SKM-1 (cell line): Measurements from ENCODE around the gene RBM46.
"Not testable (repeated sequence)": the region's sequence is repeated elsewhere in the genome, so short reads cannot be mapped to it uniquely, and the experiment has no call there.

Experiments
- DNase-seq: peaks from one replicate; lab custom pipeline; 2025; ENCODE audit not compliant: unreplicated experiment; lab: John Stamatoyannopoulos, UW

RBM46 gene

DNA sequence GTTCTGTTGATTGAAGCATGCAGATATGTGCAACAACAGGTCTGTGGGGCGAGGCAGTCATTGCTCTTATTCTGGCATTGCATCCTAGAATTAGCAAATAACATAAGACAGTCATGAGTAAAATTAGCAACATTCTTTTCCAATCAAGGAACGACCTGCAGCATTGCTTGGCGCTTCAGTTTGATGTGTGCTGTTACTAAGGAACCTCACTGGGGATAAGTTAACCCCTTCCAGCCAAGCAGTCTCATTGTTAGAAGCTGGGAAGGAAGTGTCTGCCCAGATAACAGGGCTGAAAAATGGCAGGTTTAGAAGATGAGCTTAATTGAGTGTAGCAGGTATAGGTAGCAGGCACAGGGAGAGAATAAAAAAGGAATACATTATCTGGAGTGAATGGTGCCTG is 55.4 kb downstream of the RBM46 start:
- no peak for DNase-seq

DNA sequence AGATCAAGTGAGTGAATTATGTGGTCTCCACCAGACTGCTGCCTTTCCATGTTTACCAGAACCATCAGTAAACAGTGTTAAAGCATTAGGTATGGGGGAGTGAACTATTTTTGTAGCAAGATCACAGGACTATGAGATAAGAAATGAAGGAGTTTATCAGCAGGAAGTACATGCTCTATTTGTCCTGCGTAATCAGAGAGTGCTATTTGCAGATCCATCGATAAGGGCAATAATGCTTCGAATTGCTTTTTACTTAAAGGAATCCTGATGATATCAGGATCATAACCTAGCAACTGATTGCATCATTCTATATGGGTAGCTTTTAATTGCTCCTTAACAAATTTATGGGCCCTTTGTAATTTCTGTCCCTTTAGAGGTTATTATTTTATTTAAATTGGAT is 57.1 kb downstream of the RBM46 start:
- no peak for DNase-seq

GRCh38 chr4:154838694-154839093 is 57.6 kb downstream of the RBM46 start:
- no peak for DNase-seq

- DNase-seq, result no peak
Observed at GRCh38 chr4:154854362-154854761, 73.3 kb downstream of the RBM46 start.

DNA sequence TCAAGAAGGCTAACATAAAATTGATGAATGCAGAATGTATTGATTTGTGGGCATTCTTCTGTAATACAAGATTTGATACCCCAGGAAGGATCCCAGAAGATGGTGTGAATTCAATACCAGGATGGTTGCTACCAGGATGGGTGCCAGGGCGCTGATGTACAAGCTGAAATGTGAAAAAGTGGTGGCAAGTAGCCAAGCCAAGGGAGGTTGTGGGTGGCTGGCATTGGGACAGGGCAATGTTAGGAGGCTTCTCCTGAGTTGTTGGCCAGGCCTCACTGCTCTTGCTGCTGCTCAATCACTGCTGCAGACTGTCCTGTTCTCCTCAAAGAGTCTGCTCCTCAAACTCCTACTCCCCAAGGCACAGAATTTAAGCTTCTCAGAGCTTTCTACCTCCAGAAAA is 77.1 kb downstream of the RBM46 start:
- no peak for DNase-seq

DNA sequence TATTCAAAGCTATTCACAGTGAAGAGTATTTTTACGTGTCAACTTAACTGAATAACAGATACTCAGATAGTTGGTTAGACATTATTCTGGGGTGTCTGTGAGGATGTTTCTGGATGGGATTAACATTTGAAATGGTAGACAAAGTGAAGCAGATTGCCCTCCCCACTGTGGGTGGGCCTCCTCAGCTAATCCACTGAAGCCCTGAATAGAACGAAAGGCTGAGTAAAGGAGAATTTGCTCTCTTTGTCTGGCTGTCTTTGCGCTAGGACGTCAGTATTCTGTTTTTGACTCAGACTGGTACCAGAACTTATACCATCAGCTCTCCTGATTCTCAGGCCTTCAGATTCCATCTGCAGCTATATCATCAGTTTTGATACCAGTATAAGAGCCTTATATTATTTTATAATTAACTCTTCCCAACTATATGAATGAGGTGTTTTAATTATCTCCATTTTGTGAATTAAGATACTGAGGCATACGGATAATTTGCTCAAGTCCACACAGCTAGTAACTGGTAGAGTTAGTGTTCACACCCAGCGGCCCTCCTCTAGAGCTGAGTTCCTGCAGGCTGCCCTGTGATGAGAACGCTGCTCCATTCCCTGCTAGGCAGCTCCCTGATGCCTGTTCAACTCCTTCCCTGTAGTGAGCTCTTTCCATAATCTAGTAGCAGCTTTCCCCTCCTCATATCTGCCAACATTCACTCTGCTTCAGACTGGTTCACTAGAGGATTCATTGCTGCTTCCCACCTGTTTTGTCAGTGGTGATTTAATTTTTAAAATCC is 87.5 kb downstream of the RBM46 start:
- no peak for DNase-seq

DNA sequence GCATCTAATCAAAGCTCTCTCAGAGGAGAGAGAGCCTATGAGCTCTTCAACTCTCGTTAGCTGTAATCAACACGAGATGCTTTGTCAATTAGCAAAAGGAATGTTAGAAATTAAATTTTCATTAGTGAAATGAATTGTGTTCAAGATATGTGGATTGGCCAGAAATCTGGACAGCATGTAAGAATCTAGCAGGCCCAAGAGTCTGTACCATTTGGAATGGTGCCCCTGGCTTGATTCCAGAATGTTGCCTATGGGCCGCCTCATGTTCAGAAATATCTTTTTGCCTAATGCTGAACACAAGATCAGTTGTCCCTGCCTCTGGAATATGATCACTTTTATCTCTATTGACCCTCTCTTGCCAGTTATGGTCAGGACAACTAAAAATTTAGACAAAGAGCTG is 88.2 kb downstream of the RBM46 start:
- no peak for DNase-seq

GRCh38 chr4:154872198-154872597 is 91.1 kb downstream of the RBM46 start:
- no peak for DNase-seq

- DNase-seq, result not testable (repeated sequence)
Observed at GRCh38 chr4:154874049-154874448, 93.0 kb downstream of the RBM46 start.

DNA sequence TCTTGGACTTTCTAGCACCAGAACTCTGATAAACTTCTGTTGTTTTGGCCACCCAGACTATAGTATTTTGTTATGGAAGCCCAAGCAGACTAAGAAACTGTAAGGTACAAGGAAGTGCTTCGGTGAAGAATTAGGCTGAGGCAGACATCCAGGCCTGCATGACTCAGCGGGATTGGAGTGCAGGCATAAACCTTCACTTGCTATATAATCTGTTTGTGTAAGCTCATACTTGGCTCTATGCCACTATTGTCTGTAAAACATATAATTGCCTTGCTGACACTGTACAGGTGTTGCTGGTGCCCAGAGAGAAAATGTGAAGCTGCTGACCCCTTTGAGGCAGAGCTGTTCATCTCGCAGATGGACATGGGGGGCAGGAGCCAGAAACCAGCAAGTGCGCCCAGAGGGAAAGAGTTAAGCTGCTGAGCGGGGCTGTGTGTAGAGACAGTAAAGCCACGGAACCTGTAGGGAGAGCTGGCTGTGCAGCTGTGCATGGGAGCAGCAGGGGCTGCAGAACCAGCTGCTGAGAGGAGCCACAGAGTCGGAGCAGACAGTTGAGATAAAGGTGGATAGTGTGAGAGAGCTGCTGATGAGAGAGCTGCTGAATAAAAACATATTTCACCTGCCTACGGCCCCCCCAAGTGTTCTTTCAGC is 96.2 kb downstream of the RBM46 start:
- no peak for DNase-seq
